Tibial nerve (tissue), 4 donors: ENCODE data around the gene PRELID2. TPM values are rescaled to one million over a fixed set of nuclear protein-coding genes. Genes with fewer than 3 reads are reported as not detected.
A peak's percentile ranks its signal among the peaks of the same experiment; 100 is the strongest.

Source experiments
- DNase-seq, 2 donors: peaks; one replicate each; pipeline ENCODE4 v3.0.0-alpha.2; 2019; ENCODE audit warnings: low spot score in 2 of 2
- H3K27ac ChIP-seq, 4 donors: fragments of 200-600 bp; sonication (generic) in 3 of 4; one replicate each; pipeline ENCODE4 v1.5.1; 2017 to 2019; ENCODE audit warnings: mild to moderate bottlenecking in 1 of 4
- H3K27me3 ChIP-seq, 2 donors: fragments of 200-600 bp; sonication (generic) in 1 of 2; one replicate each; pipeline versions ENCODE4 v1.5.1 to v1.6.0; 2017 to 2019
- H3K36me3 ChIP-seq, 3 donors: fragments of 200-600 bp; sonication (generic); one replicate each; pipeline ENCODE4 v1.5.1; 2018 to 2019
- H3K4me1 ChIP-seq, 4 donors: fragments of 200-600 bp; sonication (generic) in 3 of 4; one replicate each; pipeline ENCODE4 v1.5.1; 2017 to 2019
- H3K4me3 ChIP-seq, 4 donors: fragments of 200-600 bp; sonication (generic) in 3 of 4; one replicate each; pipeline ENCODE4 v1.5.1; 2017 to 2019; ENCODE audit warnings: mild to moderate bottlenecking in 1 of 4, moderate library complexity in 1 of 4
- H3K9me3 ChIP-seq, 4 donors: fragments of 200-600 bp; sonication (generic) in 3 of 4; one replicate each; pipeline ENCODE4 v1.5.1; 2017 to 2019
- EP300 ChIP-seq, 2 donors: sonication (generic); formaldehyde crosslinking; IDR thresholded peaks; one replicate each; pipeline ENCODE4 v1.6.1; 2017; ENCODE audit warnings: antibody characterized with exemption in 2 of 2, mild to moderate bottlenecking in 1 of 2
- POLR2A ChIP-seq, 2 donors: fragments of 450-650 bp; IDR thresholded peaks; one replicate each; pipeline ENCODE4 v1.6.1; 2017; ENCODE audit warnings: antibody characterized with exemption in 2 of 2, mild to moderate bottlenecking in 2 of 2, moderate library complexity in 2 of 2
- WGBS, 2 donors: methylation state at CpG; one replicate each; pipeline ENCODE4 v1.1.5; 2018; 5-methylcytosine and 5-hydroxymethylcytosine counted together
- total RNA-seq, 4 donors: library from RNA; depleted of rRNA; stranded (reverse); fragments of >200 nt; gene quantifications; one replicate each; pipeline ENCODE4 v1.1.0, GENCODE V29; 2016
- TF ChIP-seq, protein P1 (sequence below), 5 experiments: fragments of 200-600 bp in 3 of 5; fragments of 450-650 bp in 2 of 5; sonication (generic) in 3 of 5; IDR thresholded peaks; one replicate each; pipeline ENCODE4 v1.5.1; 2016 to 2019; ENCODE audit warnings: antibody characterized with exemption in 5 of 5, mild to moderate bottlenecking in 3 of 5, moderate library complexity in 2 of 5

The PRELID2 gene
- total RNA-seq, 4 donors from 2014 or later, result 10.5 to 31.7 (median 16.4) TPM

DNA sequence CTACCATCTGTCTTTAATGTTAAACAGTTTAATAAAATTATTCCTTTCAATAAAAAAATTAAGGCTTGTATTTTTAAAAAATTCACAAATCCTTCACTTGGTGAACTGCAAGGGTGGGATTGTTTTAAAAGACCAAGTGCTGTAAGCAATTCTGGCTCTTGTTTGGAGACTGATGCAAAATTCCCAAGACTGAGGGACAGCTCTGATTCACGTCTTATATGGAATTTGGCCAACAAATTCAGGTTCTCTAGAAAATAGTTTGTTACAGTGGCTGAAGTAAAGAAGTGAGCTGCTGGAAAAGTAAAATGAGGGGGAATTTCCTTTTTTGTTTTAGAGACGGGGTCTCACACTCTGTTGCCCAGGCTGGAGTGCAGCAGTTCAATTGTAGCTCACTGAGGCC is 58.3 kb downstream of the PRELID2 start:
- WGBS, 2 donors, result 58 to 64% methylated on average over 2 of the region's 2 CpGs
- Histone ChIP-seq H3K9me3 (no peaks in the 10 kb centered on the region), H3K27ac (peak overlapping the region in 2 of 4 donors; percentile 42 to 77), H3K36me3 (peaks cover 0 to 15% (median 0%) of the 10 kb centered on the region in 3 donors), H3K4me3 (no peak overlapping the region), H3K4me1 (peaks cover 0 to 21% (median 3%) of the 10 kb centered on the region in 4 donors), H3K27me3 (no peaks in the 10 kb centered on the region)
- DNase-seq, result no peak
- TF ChIP-seq POLR2A (IDR thresholded peaks at IDR 0.05) (no peak), EP300 (IDR thresholded peaks at IDR 0.05) (no peak)
- TF ChIP-seq, protein P1, sequence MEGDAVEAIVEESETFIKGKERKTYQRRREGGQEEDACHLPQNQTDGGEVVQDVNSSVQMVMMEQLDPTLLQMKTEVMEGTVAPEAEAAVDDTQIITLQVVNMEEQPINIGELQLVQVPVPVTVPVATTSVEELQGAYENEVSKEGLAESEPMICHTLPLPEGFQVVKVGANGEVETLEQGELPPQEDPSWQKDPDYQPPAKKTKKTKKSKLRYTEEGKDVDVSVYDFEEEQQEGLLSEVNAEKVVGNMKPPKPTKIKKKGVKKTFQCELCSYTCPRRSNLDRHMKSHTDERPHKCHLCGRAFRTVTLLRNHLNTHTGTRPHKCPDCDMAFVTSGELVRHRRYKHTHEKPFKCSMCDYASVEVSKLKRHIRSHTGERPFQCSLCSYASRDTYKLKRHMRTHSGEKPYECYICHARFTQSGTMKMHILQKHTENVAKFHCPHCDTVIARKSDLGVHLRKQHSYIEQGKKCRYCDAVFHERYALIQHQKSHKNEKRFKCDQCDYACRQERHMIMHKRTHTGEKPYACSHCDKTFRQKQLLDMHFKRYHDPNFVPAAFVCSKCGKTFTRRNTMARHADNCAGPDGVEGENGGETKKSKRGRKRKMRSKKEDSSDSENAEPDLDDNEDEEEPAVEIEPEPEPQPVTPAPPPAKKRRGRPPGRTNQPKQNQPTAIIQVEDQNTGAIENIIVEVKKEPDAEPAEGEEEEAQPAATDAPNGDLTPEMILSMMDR (IDR thresholded peaks at IDR 0.05), result no peak

DNA sequence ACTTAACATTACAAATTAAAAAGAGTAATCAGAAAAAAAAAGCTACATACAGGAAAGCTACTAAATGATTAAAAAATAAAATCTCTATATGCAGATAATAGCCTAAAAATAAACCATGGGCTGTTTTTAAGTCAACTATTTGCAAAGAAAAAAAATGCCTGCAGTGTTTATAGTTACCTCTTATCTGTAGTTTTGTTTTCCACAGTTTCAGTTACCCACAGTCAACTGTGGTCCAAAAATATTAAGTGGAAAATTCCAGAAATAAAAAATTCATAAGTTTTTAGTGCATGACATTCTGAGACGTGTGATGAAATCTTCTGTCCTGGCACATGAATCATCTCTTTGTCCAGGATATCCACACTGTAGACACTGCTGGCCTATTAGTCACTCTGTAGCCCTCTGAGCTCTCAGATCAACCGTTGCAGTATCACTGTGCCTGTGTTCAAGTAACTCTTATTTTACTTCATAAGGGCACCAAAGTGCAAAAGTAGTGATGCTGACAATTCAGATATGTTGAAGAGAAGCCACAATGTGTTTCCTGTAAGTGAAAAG is 59.2 kb downstream of the PRELID2 start:
- Histone ChIP-seq H3K27ac (peak overlapping the region in 2 of 4 donors; percentile 64 to 79), H3K27me3 (no peaks in the 10 kb centered on the region), H3K36me3 (peaks cover 0 to 18% (median 0%) of the 10 kb centered on the region in 3 donors), H3K9me3 (no peaks in the 10 kb centered on the region), H3K4me1 (peaks cover 0 to 21% (median 3%) of the 10 kb centered on the region in 4 donors), H3K4me3 (no peak overlapping the region)
- DNase-seq, result peak in 1 of 2 donors; percentile 57
- WGBS, 2 donors, result 28% methylated on average over 2 of the region's 2 CpGs
- TF ChIP-seq, protein P1 (IDR thresholded peaks at IDR 0.05), result no peak
- TF ChIP-seq EP300 (IDR thresholded peaks at IDR 0.05) (peak in 1 of 2 donors; percentile 51), POLR2A (IDR thresholded peaks at IDR 0.05) (no peak)

DNA sequence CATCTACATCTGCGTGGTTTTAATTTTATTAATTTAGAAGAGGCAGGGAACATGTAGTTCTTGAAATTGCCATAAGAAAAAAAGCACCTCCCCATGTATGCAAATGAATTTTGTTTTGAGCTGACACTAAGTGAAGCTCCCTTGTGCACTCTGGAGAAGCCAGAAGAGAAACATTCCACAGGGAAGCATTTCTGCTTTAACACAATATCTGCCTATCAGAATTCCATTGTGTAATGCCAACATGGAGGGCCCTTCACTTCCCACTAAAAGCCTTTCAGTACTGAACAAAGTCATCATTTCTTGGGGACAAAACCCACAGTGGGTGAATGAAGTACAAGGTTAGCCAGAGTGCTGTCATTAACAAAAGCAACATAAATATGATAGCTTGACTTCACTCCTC is 59.7 kb downstream of the PRELID2 start:
- Histone ChIP-seq H3K27me3 (no peaks in the 10 kb centered on the region), H3K27ac (peak overlapping the region in 2 of 4 donors; percentile 64 to 79), H3K9me3 (no peaks in the 10 kb centered on the region), H3K4me1 (peaks cover 0 to 21% (median 3%) of the 10 kb centered on the region in 4 donors), H3K4me3 (no peak overlapping the region), H3K36me3 (peaks cover 0 to 18% (median 0%) of the 10 kb centered on the region in 3 donors)
- DNase-seq, result no peak
- WGBS, 2 donors, result 74 to 83% methylated on average over 1 of the region's 1 CpG
- TF ChIP-seq POLR2A (IDR thresholded peaks at IDR 0.05), result no peak
- TF ChIP-seq, protein P1 (IDR thresholded peaks at IDR 0.05), result no peak

DNA sequence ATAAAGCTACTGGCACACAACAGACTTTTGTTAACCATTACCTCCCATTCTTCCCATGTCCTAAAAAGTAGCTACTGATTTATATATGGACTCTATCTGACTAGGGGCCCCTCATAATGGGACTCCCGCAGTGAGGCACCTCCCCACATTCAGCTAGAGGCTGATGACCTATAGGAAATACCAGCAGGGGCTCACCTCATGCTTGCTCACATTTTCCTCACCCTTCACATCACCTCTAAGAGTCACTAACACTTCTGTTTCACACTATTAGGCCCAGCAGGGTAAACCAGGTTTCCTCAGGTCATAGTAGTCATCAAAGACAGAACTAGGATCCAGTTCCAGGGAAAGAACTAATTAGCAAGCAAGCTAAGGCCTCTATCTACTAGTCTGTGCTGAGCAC is 60.7 kb downstream of the PRELID2 start:
- Histone ChIP-seq H3K36me3 (peaks cover 0 to 18% (median 0%) of the 10 kb centered on the region in 3 donors), H3K27ac (peak overlapping the region in 1 of 4 donors; percentile 79), H3K4me3 (no peak overlapping the region), H3K4me1 (peaks cover 0 to 21% (median 3%) of the 10 kb centered on the region in 4 donors), H3K9me3 (no peaks in the 10 kb centered on the region), H3K27me3 (no peaks in the 10 kb centered on the region)
- TF ChIP-seq, protein P1 (IDR thresholded peaks at IDR 0.05), result no peak
- TF ChIP-seq EP300 (IDR thresholded peaks at IDR 0.05), result no peak
- TF ChIP-seq POLR2A (IDR thresholded peaks at IDR 0.05), result no peak
- WGBS, 2 donors, result 75 to 85% methylated on average over 1 of the region's 1 CpG
- DNase-seq, result no peak

DNA sequence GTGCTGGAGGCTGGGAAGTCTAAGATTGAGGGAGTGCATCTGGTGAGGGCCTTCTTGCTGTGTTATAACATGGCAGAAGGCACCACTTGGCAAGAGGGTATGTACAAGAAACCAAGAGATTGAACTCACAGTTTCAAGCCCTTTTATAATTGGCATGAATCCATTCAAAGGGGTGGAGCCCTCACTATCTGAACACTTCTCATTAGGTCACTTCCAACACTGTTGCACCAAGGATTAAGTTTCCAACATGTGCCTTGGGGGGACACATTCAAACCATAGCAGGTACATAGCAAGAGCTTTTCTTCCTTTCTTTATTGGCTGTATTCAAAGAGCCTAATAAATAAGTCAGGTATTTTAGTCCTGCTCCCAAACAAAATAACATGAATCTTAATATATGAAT is 62.7 kb downstream of the PRELID2 start:
- peaks cover 0 to under 1% (median 0%) of the 10 kb centered on the region in 4 donors for H3K9me3 ChIP-seq
- H3K27ac ChIP-seq, result no peak overlapping the region
- peaks cover 0 to 10% (median 0%) of the 10 kb centered on the region in 3 donors for H3K36me3 ChIP-seq
- H3K4me3 ChIP-seq, result no peak overlapping the region
- H3K4me1 ChIP-seq, result peaks cover 0 to 21% (median 3%) of the 10 kb centered on the region in 4 donors
- TF ChIP-seq EP300 (IDR thresholded peaks at IDR 0.05), result no peak
- no peak for TF ChIP-seq POLR2A (IDR thresholded peaks at IDR 0.05)
- TF ChIP-seq, protein P1 (IDR thresholded peaks at IDR 0.05), result no peak
- no peak for DNase-seq
- H3K27me3 ChIP-seq, result no peaks in the 10 kb centered on the region
